Measurements from ENCODE around the gene GRM8.

GRM8 gene

GRCh38 chr7:127146746-127147536 is 105.8 kb downstream of the GRM8 start:
- H3K4me3 ChIP-seq (ENCODE audit: low read depth in 1 of 2, low read length in 2 of 2), result no peak overlapping the region
- H3K27ac ChIP-seq (ENCODE audit: low read depth, low read length), result no peak overlapping the region
- no peaks in the 10 kb centered on the region for H3K9me3 ChIP-seq (ENCODE audit: low read length)
- no peaks in the 10 kb centered on the region for H3K27me3 ChIP-seq (ENCODE audit: control insufficient read depth in 1 of 2, insufficient read depth in 2 of 2, low read length in 2 of 2)
- H3K9ac ChIP-seq (ENCODE audit: low read length), result no peak overlapping the region
- H3K4me1 ChIP-seq (ENCODE audit: insufficient read depth, low read length), result no peaks in the 10 kb centered on the region
- no peaks in the 10 kb centered on the region for H3K36me3 ChIP-seq (ENCODE audit: insufficient read depth, low read length)

- no peaks in the 10 kb centered on the region for H3K27me3 ChIP-seq (ENCODE audit: control insufficient read depth in 1 of 2, insufficient read depth in 2 of 2, low read length in 2 of 2)
- no peaks in the 10 kb centered on the region for H3K36me3 ChIP-seq (ENCODE audit: insufficient read depth, low read length)
- H3K9me3 ChIP-seq (ENCODE audit: low read length), result no peaks in the 10 kb centered on the region
- no peak overlapping the region for H3K9ac ChIP-seq (ENCODE audit: low read length)
- no peak overlapping the region for H3K27ac ChIP-seq (ENCODE audit: low read depth, low read length)
- H3K4me3 ChIP-seq (ENCODE audit: low read depth in 1 of 2, low read length in 2 of 2), result no peak overlapping the region
- no peaks in the 10 kb centered on the region for H3K4me1 ChIP-seq (ENCODE audit: insufficient read depth, low read length)
These were observed 115.6 kb downstream of the GRM8 start for GRCh38 chr7:127137146-127137545.

- no peak overlapping the region for H3K9ac ChIP-seq (ENCODE audit: low read length)
- H3K27me3 ChIP-seq (ENCODE audit: control insufficient read depth in 1 of 2, insufficient read depth in 2 of 2, low read length in 2 of 2), result no peaks in the 10 kb centered on the region
- no peaks in the 10 kb centered on the region for H3K9me3 ChIP-seq (ENCODE audit: low read length)
- H3K4me1 ChIP-seq (ENCODE audit: insufficient read depth, low read length), result no peaks in the 10 kb centered on the region
- no peak overlapping the region for H3K27ac ChIP-seq (ENCODE audit: low read depth, low read length)
- H3K36me3 ChIP-seq (ENCODE audit: insufficient read depth, low read length), result no peaks in the 10 kb centered on the region
- no peak overlapping the region for H3K4me3 ChIP-seq (ENCODE audit: low read depth in 1 of 2, low read length in 2 of 2)
These were observed 116.8 kb downstream of the GRM8 start for GRCh38 chr7:127135871-127136485.

GRCh38 chr7:127123220-127123619 is 129.5 kb downstream of the GRM8 start:
- Histone ChIP-seq H3K36me3 (ENCODE audit: insufficient read depth, low read length) (no peaks in the 10 kb centered on the region), H3K9me3 (ENCODE audit: low read length) (no peaks in the 10 kb centered on the region), H3K4me1 (ENCODE audit: insufficient read depth, low read length) (no peaks in the 10 kb centered on the region), H3K9ac (ENCODE audit: low read length) (no peak overlapping the region), H3K4me3 (ENCODE audit: low read depth in 1 of 2, low read length in 2 of 2) (no peak overlapping the region), H3K27me3 (ENCODE audit: control insufficient read depth in 1 of 2, insufficient read depth in 2 of 2, low read length in 2 of 2) (no peaks in the 10 kb centered on the region), H3K27ac (ENCODE audit: low read depth, low read length) (no peak overlapping the region)

GRCh38 chr7:127119517-127119916 is 133.2 kb downstream of the GRM8 start:
- H3K9me3 ChIP-seq (ENCODE audit: low read length), result no peaks in the 10 kb centered on the region
- H3K9ac ChIP-seq (ENCODE audit: low read length), result no peak overlapping the region
- no peaks in the 10 kb centered on the region for H3K4me1 ChIP-seq (ENCODE audit: insufficient read depth, low read length)
- H3K27ac ChIP-seq (ENCODE audit: low read depth, low read length), result no peak overlapping the region
- H3K27me3 ChIP-seq (ENCODE audit: control insufficient read depth in 1 of 2, insufficient read depth in 2 of 2, low read length in 2 of 2), result no peaks in the 10 kb centered on the region
- no peak overlapping the region for H3K4me3 ChIP-seq (ENCODE audit: low read depth in 1 of 2, low read length in 2 of 2)
- H3K36me3 ChIP-seq (ENCODE audit: insufficient read depth, low read length), result no peaks in the 10 kb centered on the region

- H3K4me3 ChIP-seq (ENCODE audit: low read depth in 1 of 2, low read length in 2 of 2), result no peak overlapping the region
- H3K27me3 ChIP-seq (ENCODE audit: control insufficient read depth in 1 of 2, insufficient read depth in 2 of 2, low read length in 2 of 2), result no peaks in the 10 kb centered on the region
- no peaks in the 10 kb centered on the region for H3K9me3 ChIP-seq (ENCODE audit: low read length)
- H3K27ac ChIP-seq (ENCODE audit: low read depth, low read length), result no peak overlapping the region
- no peak overlapping the region for H3K9ac ChIP-seq (ENCODE audit: low read length)
- H3K36me3 ChIP-seq (ENCODE audit: insufficient read depth, low read length), result no peaks in the 10 kb centered on the region
- H3K4me1 ChIP-seq (ENCODE audit: insufficient read depth, low read length), result no peaks in the 10 kb centered on the region
These were observed 137.9 kb downstream of the GRM8 start for GRCh38 chr7:127114742-127115265.

GRCh38 chr7:127107601-127108007 is 145.1 kb downstream of the GRM8 start:
- H3K36me3 ChIP-seq (ENCODE audit: insufficient read depth, low read length), result no peaks in the 10 kb centered on the region
- no peaks in the 10 kb centered on the region for H3K27me3 ChIP-seq (ENCODE audit: control insufficient read depth in 1 of 2, insufficient read depth in 2 of 2, low read length in 2 of 2)
- H3K27ac ChIP-seq (ENCODE audit: low read depth, low read length), result no peak overlapping the region
- H3K9ac ChIP-seq (ENCODE audit: low read length), result no peak overlapping the region
- H3K9me3 ChIP-seq (ENCODE audit: low read length), result no peaks in the 10 kb centered on the region
- H3K4me1 ChIP-seq (ENCODE audit: insufficient read depth, low read length), result no peaks in the 10 kb centered on the region
- no peak overlapping the region for H3K4me3 ChIP-seq (ENCODE audit: low read depth in 1 of 2, low read length in 2 of 2)

GRCh38 chr7:127093340-127093739 is 159.4 kb downstream of the GRM8 start:
- no peaks in the 10 kb centered on the region for H3K9me3 ChIP-seq (ENCODE audit: low read length)
- no peaks in the 10 kb centered on the region for H3K4me1 ChIP-seq (ENCODE audit: insufficient read depth, low read length)
- no peaks in the 10 kb centered on the region for H3K27me3 ChIP-seq (ENCODE audit: control insufficient read depth in 1 of 2, insufficient read depth in 2 of 2, low read length in 2 of 2)
- no peak overlapping the region for H3K27ac ChIP-seq (ENCODE audit: low read depth, low read length)
- no peak overlapping the region for H3K9ac ChIP-seq (ENCODE audit: low read length)
- H3K36me3 ChIP-seq (ENCODE audit: insufficient read depth, low read length), result no peaks in the 10 kb centered on the region
- no peak overlapping the region for H3K4me3 ChIP-seq (ENCODE audit: low read depth in 1 of 2, low read length in 2 of 2)

- H3K4me3 ChIP-seq (ENCODE audit: low read depth in 1 of 2, low read length in 2 of 2), result no peak overlapping the region
- no peaks in the 10 kb centered on the region for H3K36me3 ChIP-seq (ENCODE audit: insufficient read depth, low read length)
- H3K4me1 ChIP-seq (ENCODE audit: insufficient read depth, low read length), result no peaks in the 10 kb centered on the region
- no peaks in the 10 kb centered on the region for H3K9me3 ChIP-seq (ENCODE audit: low read length)
- no peak overlapping the region for H3K9ac ChIP-seq (ENCODE audit: low read length)
- H3K27ac ChIP-seq (ENCODE audit: low read depth, low read length), result no peak overlapping the region
- H3K27me3 ChIP-seq (ENCODE audit: control insufficient read depth in 1 of 2, insufficient read depth in 2 of 2, low read length in 2 of 2), result no peaks in the 10 kb centered on the region
These were observed 161.1 kb downstream of the GRM8 start for GRCh38 chr7:127091620-127092019.

GRCh38 chr7:127089146-127089545 is 163.6 kb downstream of the GRM8 start:
- Histone ChIP-seq H3K36me3 (ENCODE audit: insufficient read depth, low read length) (no peaks in the 10 kb centered on the region), H3K4me1 (ENCODE audit: insufficient read depth, low read length) (no peaks in the 10 kb centered on the region), H3K27me3 (ENCODE audit: control insufficient read depth in 1 of 2, insufficient read depth in 2 of 2, low read length in 2 of 2) (no peaks in the 10 kb centered on the region), H3K9me3 (ENCODE audit: low read length) (no peaks in the 10 kb centered on the region), H3K9ac (ENCODE audit: low read length) (no peak overlapping the region), H3K4me3 (ENCODE audit: low read depth in 1 of 2, low read length in 2 of 2) (no peak overlapping the region), H3K27ac (ENCODE audit: low read depth, low read length) (no peak overlapping the region)

- Histone ChIP-seq H3K27ac (ENCODE audit: low read depth, low read length) (no peak overlapping the region), H3K4me1 (ENCODE audit: insufficient read depth, low read length) (no peaks in the 10 kb centered on the region), H3K36me3 (ENCODE audit: insufficient read depth, low read length) (no peaks in the 10 kb centered on the region)
These were observed 171.2 kb downstream of the GRM8 start for GRCh38 chr7:127081539-127081938.

GRCh38 chr7:127080576-127080975 is 172.2 kb downstream of the GRM8 start:
- Histone ChIP-seq H3K4me1 (ENCODE audit: insufficient read depth, low read length) (no peaks in the 10 kb centered on the region), H3K27me3 (ENCODE audit: control insufficient read depth in 1 of 2, insufficient read depth in 2 of 2, low read length in 2 of 2) (no peaks in the 10 kb centered on the region), H3K27ac (ENCODE audit: low read depth, low read length) (no peak overlapping the region), H3K9me3 (ENCODE audit: low read length) (no peaks in the 10 kb centered on the region), H3K4me3 (ENCODE audit: low read depth in 1 of 2, low read length in 2 of 2) (no peak overlapping the region), H3K9ac (ENCODE audit: low read length) (no peak overlapping the region), H3K36me3 (ENCODE audit: insufficient read depth, low read length) (no peaks in the 10 kb centered on the region)

More at GRCh38 chr7:127081539-127081938, 171.2 kb downstream of the GRM8 start:
- no peaks in the 10 kb centered on the region for H3K9me3 ChIP-seq (ENCODE audit: low read length)
- no peak overlapping the region for H3K4me3 ChIP-seq (ENCODE audit: low read depth in 1 of 2, low read length in 2 of 2)
- H3K9ac ChIP-seq (ENCODE audit: low read length), result no peak overlapping the region
- no peaks in the 10 kb centered on the region for H3K27me3 ChIP-seq (ENCODE audit: control insufficient read depth in 1 of 2, insufficient read depth in 2 of 2, low read length in 2 of 2)
